Measurements from ENCODE around the gene ENOX1.

DNA sequence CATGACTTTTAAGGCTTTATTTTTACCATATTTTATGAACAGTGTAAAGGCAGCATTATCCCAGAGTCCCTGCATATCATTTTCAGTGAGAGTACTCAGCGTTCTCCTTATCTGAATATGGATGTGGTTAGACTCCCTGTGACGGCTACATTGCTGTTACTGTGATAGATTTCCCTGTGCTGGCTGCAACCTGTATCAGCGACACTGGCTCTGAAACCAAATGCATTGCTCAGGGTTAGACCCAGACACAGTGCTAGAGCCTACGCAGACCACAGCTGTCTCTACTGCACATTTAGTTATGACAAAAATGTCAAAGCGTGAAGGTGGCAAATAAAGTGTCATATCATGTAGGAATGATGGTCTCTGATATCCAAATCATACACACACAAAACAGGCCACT is 138.0 kb downstream of the ENOX1 start:
- TF ChIP-seq, protein P1, sequence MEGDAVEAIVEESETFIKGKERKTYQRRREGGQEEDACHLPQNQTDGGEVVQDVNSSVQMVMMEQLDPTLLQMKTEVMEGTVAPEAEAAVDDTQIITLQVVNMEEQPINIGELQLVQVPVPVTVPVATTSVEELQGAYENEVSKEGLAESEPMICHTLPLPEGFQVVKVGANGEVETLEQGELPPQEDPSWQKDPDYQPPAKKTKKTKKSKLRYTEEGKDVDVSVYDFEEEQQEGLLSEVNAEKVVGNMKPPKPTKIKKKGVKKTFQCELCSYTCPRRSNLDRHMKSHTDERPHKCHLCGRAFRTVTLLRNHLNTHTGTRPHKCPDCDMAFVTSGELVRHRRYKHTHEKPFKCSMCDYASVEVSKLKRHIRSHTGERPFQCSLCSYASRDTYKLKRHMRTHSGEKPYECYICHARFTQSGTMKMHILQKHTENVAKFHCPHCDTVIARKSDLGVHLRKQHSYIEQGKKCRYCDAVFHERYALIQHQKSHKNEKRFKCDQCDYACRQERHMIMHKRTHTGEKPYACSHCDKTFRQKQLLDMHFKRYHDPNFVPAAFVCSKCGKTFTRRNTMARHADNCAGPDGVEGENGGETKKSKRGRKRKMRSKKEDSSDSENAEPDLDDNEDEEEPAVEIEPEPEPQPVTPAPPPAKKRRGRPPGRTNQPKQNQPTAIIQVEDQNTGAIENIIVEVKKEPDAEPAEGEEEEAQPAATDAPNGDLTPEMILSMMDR (optimal IDR thresholded peaks at IDR 0.05 in 1 of 3, IDR thresholded peaks at IDR 0.05 in 1 of 3, conservative IDR thresholded peaks at IDR 0.05 in 1 of 3; ENCODE audit: extremely low read depth in 1 of 3, insufficient read depth in 2 of 3, low read length in 3 of 3): no peak
- no peak for TF ChIP-seq EZH2 (IDR thresholded peaks at IDR 0.05; ENCODE audit: low read length)

Data from keratinocyte (primary cell).